Measurements from ENCODE around the gene FGFRL1.

FGFRL1 gene

GRCh38 chr4:1009542-1010394, 1.7 kb upstream of the FGFRL1 start:
- peak; percentile 49 for DNase-seq

GRCh38 chr4:1010395-1011021, 918 bp upstream of the FGFRL1 start:
- DNase-seq, result peak; percentile 78

GRCh38 chr4:1011666-1012033, 224 bp downstream of the FGFRL1 start:
- DNase-seq, result no peak

- DNase-seq, result no peak
Observed at GRCh38 chr4:1012034-1012739, 761 bp downstream of the FGFRL1 start.

GRCh38 chr4:1013225-1014073, 2.0 kb downstream of the FGFRL1 start:
- no peak for DNase-seq

- no peak for DNase-seq
Observed at GRCh38 chr4:1014291-1015167, 3.1 kb downstream of the FGFRL1 start.

- no peak for DNase-seq
Observed at GRCh38 chr4:1015179-1015578, 3.8 kb downstream of the FGFRL1 start.

GRCh38 chr4:1015746-1016145, 4.3 kb downstream of the FGFRL1 start:
- DNase-seq, result no peak

GRCh38 chr4:1017211-1017610, 5.8 kb downstream of the FGFRL1 start:
- no peak for DNase-seq

GRCh38 chr4:1017706-1018105, 6.3 kb downstream of the FGFRL1 start:
- no peak for DNase-seq

GRCh38 chr4:1018147-1019020, 7.0 kb downstream of the FGFRL1 start:
- no peak for DNase-seq

- DNase-seq, result no peak
Observed at GRCh38 chr4:1019320-1019719, 7.9 kb downstream of the FGFRL1 start.

GRCh38 chr4:1019729-1020470, 8.5 kb downstream of the FGFRL1 start:
- DNase-seq, result no peak

- no peak for DNase-seq
Observed at GRCh38 chr4:1021386-1022050, 10.1 kb downstream of the FGFRL1 start.

- DNase-seq, result no peak
Observed at GRCh38 chr4:1022051-1022738, 10.8 kb downstream of the FGFRL1 start.

- DNase-seq, result no peak
Observed at GRCh38 chr4:1022739-1023066, 11.3 kb downstream of the FGFRL1 start.

GRCh38 chr4:1023075-1023640, 11.7 kb downstream of the FGFRL1 start:
- no peak for DNase-seq

- no peak for DNase-seq
Observed at GRCh38 chr4:1023895-1024740, 12.7 kb downstream of the FGFRL1 start.
